KOPT-K1 (cell line): ENCODE data around the gene PDPR.
"Not testable (repeated sequence)": the region's sequence is repeated elsewhere in the genome, so short reads cannot be mapped to it uniquely, and the experiment has no call there.

ENCODE experiments used
- H3K27ac ChIP-seq: fragments of 200-600 bp; sonication (generic); 2 replicates; pipeline ENCODE4 v1.5.1; 2016; ENCODE audit warnings: antibody characterized with exemption, mild to moderate bottlenecking, low read depth, low read length; ENCODE audit not compliant: poor library complexity, severe bottlenecking
- H3K36me3 ChIP-seq: fragments of 200-600 bp; sonication (generic); 2 replicates; pipeline ENCODE4 v1.5.1; 2017; ENCODE audit warnings: antibody characterized with exemption, mild to moderate bottlenecking, low read length, moderate library complexity; ENCODE audit not compliant: insufficient read depth
- H3K9me3 ChIP-seq: fragments of 200-600 bp; sonication (generic); 2 replicates; pipeline ENCODE4 v1.5.1; 2017; ENCODE audit warnings: antibody characterized with exemption, low read length, mild to moderate bottlenecking; ENCODE audit not compliant: insufficient read depth, poor library complexity, severe bottlenecking

Gene PDPR

DNA sequence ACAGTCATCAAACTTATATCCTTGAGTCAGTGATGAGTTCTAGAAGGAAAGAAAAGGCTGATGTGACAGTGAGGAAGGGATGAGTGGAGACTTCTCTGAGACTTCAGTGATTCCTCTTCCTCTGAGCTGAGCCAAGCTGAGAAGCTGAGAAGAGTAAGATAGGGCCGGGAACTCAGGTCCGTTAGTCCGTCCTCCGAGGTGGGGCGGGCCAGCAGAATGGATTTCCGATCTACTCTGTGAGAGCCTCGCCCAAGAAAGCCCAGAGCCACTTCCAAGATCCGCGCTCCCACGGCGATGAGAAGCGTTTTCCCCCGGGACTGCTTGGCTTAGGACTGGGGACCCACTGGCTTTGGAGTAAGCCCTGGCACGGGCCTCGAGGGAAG, 542 bp upstream of the PDPR start:
- not testable (repeated sequence) for H3K27ac ChIP-seq, H3K36me3 ChIP-seq, H3K9me3 ChIP-seq

DNA sequence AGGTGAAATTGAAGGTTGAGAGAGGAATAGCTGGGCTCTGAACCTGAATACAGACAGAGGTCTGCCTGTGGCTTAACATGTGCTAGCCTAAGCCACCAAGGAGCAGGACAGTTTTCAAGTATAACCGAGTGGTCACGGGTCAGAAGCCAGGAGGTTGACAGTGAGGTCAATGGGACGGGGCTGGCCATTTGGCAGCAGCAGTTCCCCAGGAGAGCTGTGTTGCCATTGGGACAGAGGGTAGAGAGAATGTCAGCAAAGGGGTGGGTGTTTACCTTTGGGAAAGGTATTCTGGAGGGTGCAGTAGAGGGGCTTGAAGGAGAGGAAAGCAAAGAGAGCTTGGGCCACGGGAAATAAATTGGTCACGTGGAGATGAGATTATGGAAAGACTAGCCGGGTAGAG, 4.2 kb downstream of the PDPR start:
- not testable (repeated sequence) for H3K9me3 ChIP-seq, H3K27ac ChIP-seq
- H3K36me3 ChIP-seq = peaks cover 40% of the 10 kb centered on the region

DNA sequence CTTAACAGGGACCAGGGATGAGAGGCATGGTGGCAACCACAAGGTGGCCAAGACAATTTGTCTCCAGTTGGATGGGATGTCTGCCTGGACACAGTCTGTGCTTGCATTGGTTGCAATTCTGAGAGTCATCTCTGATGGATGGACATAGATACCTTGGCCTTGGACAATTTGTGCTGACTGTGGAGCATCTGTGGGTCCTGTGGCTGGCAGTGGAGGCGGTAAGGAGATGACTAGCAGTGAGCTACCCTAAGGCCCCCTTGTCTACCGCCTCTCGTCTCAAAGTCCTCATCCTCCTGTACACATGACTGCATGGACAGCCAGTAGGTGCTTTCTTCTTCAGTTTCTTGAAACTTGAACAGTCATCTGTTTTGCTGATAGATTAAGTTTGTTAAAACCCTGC, 4.6 kb downstream of the PDPR start:
- peaks cover 45% of the 10 kb centered on the region for H3K36me3 ChIP-seq

DNA sequence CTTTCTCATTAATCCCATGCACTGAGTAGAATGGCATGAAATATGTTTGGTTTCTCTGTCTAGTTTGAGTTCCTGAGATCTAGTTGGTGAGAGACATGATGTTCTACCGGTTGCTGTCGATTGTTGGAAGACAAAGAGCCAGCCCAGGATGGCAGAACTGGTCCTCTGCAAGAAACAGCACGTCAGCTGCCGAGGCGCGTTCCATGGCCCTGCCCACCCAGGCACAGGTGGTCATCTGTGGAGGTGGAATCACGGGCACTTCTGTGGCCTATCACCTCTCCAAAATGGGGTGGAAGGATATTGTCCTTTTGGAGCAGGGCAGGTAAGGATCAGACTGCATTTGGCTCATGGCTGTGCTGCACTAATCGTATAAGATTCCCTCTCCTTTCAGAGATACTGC, 6.3 kb downstream of the PDPR start:
- H3K27ac ChIP-seq, H3K9me3 ChIP-seq: not testable (repeated sequence)
- peaks cover 53% of the 10 kb centered on the region for H3K36me3 ChIP-seq

More for the DNA sequence above, 4.6 kb downstream of the PDPR start:
- H3K9me3 ChIP-seq, H3K27ac ChIP-seq: not testable (repeated sequence)

DNA sequence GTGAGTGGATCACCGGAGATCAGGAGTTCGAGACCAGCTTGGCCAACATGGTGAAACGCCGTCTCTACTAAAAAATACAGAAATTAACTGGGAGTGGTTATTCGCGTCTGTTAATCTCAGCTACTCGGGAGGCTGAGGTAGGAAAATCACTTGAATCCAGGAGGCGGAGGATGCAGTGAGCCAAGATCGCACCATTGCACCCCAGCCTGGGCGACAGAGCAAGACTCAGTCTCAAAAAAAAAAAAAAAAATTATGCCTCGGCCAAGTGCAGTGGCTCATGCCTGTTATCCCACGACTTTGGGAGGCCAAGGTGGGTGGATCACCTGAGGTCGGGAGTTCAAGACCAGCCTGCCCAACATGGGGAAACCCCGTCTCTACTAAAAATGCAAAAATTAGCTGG, 9.7 kb downstream of the PDPR start:
- H3K9me3 ChIP-seq, H3K27ac ChIP-seq: not testable (repeated sequence)
- peaks cover 81% of the 10 kb centered on the region for H3K36me3 ChIP-seq

DNA sequence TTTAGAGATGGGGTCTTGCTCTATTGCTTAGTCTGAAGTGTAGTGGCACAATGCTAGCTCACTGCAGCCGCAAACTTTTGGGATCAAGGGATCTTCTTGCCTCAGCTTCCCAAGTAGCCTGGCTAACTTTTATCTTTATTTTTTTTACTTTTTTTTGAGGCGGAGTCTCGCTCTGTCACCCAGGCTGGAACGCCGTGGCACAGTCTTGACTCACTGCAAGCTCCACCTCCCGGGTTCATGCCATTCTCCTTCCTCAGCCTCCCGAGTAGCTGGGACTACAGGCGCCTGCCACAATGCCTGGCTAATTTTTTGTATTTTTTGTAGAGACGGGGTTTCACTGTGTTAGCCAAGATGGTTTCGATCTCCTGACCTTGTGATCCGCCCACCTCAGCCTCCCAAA, 12.1 kb downstream of the PDPR start:
- H3K9me3 ChIP-seq = not testable (repeated sequence)
- H3K36me3 ChIP-seq = peaks cover 89% of the 10 kb centered on the region

DNA sequence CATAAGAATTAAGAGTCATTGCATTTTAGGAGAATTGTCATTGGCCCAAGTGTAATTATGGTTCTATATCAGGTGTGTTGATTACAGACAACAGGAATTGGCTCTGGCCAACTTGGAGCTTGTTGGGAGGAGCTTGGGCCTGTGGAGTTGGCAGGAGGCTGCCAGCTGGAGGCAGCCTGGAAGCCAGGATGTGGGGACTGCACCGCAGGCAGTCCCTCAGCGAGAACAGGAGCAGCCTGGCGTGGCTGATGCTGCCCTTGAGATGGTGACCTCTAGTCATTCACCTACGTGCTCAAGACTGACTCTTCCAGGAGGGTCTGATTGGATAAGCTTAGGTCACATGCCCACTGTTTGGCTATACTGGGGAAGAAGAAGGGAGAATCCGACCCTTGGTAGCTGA, 13.6 kb downstream of the PDPR start:
- H3K27ac ChIP-seq, H3K9me3 ChIP-seq: not testable (repeated sequence)
- H3K36me3 ChIP-seq = peaks cover 89% of the 10 kb centered on the region

More for the DNA sequence above, 12.1 kb downstream of the PDPR start:
- H3K27ac ChIP-seq = not testable (repeated sequence)

DNA sequence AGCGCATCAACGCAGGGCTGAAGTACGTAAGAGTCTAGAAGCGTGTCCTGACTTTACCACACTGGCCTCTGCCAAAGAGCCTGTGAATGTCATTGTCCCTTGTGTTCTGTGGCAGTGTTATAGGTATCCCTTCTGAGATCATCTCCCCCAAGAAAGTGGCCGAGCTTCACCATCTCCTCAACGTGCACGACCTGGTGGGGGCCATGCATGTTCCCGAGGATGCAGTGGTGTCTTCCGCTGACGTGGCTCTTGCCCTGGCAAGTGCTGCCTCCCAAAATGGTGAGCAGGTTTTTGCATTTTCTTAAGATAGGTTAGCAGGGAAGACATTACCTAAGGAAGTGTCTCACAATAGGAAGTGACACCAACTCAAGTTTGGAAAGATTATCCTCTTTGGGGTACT, 14.7 kb downstream of the PDPR start:
- H3K9me3 ChIP-seq, H3K27ac ChIP-seq: not testable (repeated sequence)
- H3K36me3 ChIP-seq = peaks cover 85% of the 10 kb centered on the region

DNA sequence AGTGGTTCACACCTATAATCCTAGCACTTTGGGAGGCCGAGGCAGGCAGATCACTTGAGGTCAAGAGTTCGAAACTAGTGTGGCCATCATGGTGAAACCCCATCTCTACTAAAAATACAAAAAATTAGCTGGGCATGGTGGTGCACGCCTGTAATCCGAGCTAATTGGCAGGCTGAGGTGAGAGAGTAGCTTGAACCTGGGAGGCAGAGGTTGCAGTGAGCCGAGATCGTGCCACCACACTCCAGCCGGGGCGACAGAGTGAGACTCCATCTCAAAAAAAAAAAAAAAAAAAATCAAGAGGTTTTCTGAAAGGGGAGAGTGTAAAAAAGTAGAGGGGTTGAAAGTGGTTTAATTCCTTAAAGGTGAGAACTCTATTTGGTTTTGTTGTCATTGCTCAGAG, 21.7 kb downstream of the PDPR start:
- H3K27ac ChIP-seq, H3K9me3 ChIP-seq: not testable (repeated sequence)
- H3K36me3 ChIP-seq = peaks cover 87% of the 10 kb centered on the region

DNA sequence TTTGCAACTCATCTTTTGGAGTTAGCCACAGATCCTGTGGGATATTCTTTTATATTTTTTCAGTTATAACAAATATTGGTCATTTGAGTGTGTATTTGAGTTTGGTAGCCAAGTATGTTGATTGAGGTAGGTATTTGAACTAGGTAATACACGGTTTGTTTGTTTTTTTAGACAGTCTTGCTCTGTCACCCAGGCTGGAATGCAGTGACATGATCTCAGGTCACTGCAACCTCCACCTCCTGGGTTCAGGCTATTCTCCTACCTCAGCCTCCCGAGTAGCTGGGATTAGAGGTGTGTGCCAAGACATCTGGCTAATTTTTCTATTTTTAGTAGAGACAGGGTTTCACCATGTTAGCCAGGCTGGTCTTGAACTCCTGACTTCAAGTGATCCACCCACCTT, 22.5 kb downstream of the PDPR start:
- H3K36me3 ChIP-seq = peaks cover 88% of the 10 kb centered on the region
- not testable (repeated sequence) for H3K27ac ChIP-seq, H3K9me3 ChIP-seq

DNA sequence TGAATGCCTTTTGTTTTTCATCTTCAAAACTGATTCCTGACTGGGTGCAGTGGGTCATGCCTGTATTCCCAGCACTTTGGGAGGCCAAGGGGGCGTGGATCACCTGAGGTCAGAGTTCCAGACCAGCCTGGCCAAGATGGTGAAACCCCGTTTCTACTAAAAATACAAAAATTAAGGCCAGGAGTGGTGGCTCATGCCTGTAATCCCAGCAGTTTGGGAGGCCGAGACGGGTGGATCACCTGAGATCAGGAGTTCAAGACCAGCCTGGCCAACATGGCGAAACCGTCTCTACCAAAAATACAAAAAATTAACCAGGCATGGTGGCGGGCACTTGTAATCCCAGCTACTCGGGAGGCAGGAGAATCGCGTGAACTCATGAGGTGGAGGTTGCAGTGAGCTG, 28.6 kb downstream of the PDPR start:
- H3K27ac ChIP-seq, H3K9me3 ChIP-seq: not testable (repeated sequence)
- peaks cover 82% of the 10 kb centered on the region for H3K36me3 ChIP-seq

DNA sequence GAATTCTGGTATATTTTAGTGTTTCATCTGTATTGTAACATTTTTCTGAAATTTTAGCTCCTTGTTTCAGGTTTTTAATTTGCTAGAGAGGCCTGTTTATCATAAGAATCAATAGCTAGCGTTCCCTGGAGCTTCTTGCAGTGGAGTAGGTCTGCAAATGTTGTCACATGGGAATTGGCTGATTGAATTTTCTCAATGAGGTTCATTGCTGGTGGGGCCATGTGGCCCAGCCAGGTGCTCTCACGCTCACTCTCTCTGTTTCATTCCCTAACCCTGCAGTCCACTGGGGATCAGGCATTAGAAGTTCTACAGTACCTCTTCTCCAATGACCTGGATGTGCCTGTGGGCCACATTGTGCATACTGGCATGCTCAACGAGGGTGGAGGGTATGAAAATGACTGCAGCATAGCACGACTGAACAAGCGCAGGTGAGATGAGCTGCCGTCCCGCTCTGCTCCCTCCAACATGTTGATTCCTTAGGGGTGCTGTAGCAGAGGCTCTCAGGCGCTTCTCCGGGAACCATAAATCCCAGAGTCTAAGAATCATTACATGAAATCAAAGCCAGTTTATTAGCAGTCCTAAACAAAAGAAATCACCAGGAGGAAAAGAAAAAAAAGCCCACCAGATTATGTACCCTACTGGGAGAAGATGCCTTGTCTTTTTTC, 29.2 kb downstream of the PDPR start:
- H3K9me3 ChIP-seq, H3K27ac ChIP-seq: not testable (repeated sequence)
- H3K36me3 ChIP-seq = peaks cover 82% of the 10 kb centered on the region

DNA sequence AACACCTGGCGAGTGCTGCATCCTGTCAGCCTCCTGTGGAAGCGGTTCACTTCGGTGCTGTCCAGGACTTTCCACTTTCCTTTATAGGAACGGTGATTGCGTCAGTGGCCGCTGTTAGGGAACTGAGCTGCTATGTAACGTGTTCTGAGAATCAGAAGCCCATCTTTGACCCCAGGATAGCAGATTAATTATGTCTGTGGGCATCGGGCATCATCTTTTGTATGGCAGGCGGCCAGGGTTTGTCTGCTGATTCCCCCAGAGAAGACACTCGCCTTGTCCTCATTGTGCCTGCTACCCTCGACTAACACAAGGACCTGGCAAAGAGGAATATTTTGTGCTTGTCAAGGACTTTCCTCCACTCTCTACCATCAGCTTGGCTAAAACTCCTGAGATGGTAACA, 33.7 kb downstream of the PDPR start:
- not testable (repeated sequence) for H3K9me3 ChIP-seq, H3K27ac ChIP-seq
- peaks cover 84% of the 10 kb centered on the region for H3K36me3 ChIP-seq

DNA sequence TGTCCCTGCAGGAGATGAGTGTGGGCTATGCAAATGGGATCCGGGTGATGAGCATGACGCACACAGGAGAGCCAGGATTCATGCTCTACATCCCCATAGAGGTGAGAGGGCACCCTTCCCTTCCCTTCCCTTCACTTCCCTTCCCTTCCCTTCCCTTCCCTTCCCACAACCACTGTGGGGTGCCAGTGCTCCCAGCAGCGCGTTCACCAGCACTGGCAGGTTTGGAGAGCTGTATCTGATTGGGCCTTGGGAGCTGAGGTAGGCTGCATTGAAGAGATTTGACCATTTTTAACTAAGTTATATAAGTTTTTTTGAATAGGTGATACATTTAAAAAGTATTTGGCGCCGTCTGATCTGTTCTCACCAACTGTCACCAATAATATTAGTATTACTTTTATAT, 34.3 kb downstream of the PDPR start:
- H3K9me3 ChIP-seq, H3K27ac ChIP-seq: not testable (repeated sequence)
- peaks cover 84% of the 10 kb centered on the region for H3K36me3 ChIP-seq

DNA sequence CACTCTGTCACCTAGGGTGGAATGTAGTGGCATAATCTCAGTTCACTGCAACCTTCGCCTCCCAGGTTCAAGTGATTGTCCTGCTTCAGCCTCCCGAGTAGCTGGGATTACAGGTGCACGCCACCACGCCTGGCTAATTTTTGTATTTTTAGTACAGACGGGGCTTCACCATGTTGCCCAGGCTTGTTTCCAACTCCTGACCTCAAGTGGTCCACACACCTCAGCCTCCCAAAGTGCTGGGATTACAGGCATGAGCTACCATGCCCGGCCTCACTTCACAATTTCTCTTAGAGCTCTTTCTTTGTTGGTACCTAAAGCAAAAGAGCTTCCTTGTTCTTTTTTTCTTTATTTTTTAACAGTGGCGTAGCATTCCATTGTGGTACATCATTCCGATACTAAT, 35.2 kb downstream of the PDPR start:
- H3K36me3 ChIP-seq = peaks cover 86% of the 10 kb centered on the region
- not testable (repeated sequence) for H3K9me3 ChIP-seq, H3K27ac ChIP-seq

DNA sequence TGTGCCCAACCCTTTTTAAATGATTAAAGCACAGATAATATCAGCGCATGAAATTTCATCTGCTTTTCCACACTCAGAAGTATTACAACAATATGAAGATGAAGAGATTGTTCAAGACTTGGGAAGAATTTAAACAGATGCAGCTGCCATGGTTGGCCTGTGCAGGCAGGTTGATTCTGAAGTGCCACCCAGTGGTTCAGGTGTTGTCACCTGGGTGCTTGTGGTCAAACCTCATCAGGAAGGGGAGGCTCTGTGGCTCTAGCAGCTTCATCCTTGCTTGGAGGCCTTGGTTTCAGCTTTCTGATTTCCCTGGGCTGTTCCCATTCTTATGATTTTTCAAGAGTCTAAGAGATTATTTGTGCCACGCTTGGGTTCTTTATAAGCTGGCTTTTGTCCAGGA, 37.3 kb downstream of the PDPR start:
- Histone ChIP-seq H3K9me3 (no peaks in the 10 kb centered on the region), H3K27ac (no peak overlapping the region), H3K36me3 (peaks cover 90% of the 10 kb centered on the region)
